NCI-H2171 treated with DMSO at 0.1 percent for 48 hours (cell line): ENCODE results near the gene HS3ST4.
"Not testable (repeated sequence)": the region's sequence is repeated elsewhere in the genome, so short reads cannot be mapped to it uniquely, and the experiment has no call there.

Source experiments
- DNase-seq: peaks from one replicate; lab custom pipeline; 2025; lab: John Stamatoyannopoulos, UW

The HS3ST4 gene

GRCh38 chr16:25988882-25989281 is 297.1 kb downstream of the HS3ST4 start:
- DNase-seq: no peak

GRCh38 chr16:25996052-25996451 is 304.3 kb downstream of the HS3ST4 start:
- DNase-seq: peak; percentile 2

GRCh38 chr16:26005336-26005735 is 313.6 kb downstream of the HS3ST4 start:
- DNase-seq: no peak

- no peak for DNase-seq
These were observed 320.6 kb downstream of the HS3ST4 start for GRCh38 chr16:26012376-26012775.

GRCh38 chr16:26015776-26016175 is 324.0 kb downstream of the HS3ST4 start:
- DNase-seq: no peak

GRCh38 chr16:26016989-26017388 is 325.2 kb downstream of the HS3ST4 start:
- DNase-seq: no peak

- peak; percentile 0 for DNase-seq
These were observed 327.9 kb downstream of the HS3ST4 start for GRCh38 chr16:26019381-26020242.

- DNase-seq: no peak
These were observed 335.1 kb downstream of the HS3ST4 start for GRCh38 chr16:26026709-26027450.

- DNase-seq: no peak
These were observed 339.5 kb downstream of the HS3ST4 start for GRCh38 chr16:26031286-26031685.

- DNase-seq: not testable (repeated sequence)
These were observed 340.9 kb downstream of the HS3ST4 start for GRCh38 chr16:26032661-26033060.

- DNase-seq: no peak
These were observed 350.4 kb downstream of the HS3ST4 start for GRCh38 chr16:26041952-26042668.

- DNase-seq: no peak
These were observed 358.7 kb downstream of the HS3ST4 start for GRCh38 chr16:26050472-26050871.

- DNase-seq: no peak
These were observed 359.3 kb downstream of the HS3ST4 start for GRCh38 chr16:26051063-26051462.

GRCh38 chr16:26053889-26054288 is 362.1 kb downstream of the HS3ST4 start:
- no peak for DNase-seq

- DNase-seq: no peak
These were observed 366.6 kb downstream of the HS3ST4 start for GRCh38 chr16:26058326-26058725.

GRCh38 chr16:26070302-26071100 is 378.7 kb downstream of the HS3ST4 start:
- DNase-seq: no peak

GRCh38 chr16:26071101-26071866 is 379.5 kb downstream of the HS3ST4 start:
- no peak for DNase-seq

GRCh38 chr16:26078716-26079355 is 387.1 kb downstream of the HS3ST4 start:
- DNase-seq: no peak

GRCh38 chr16:26087091-26087490 is 395.3 kb downstream of the HS3ST4 start:
- DNase-seq: no peak

- DNase-seq: no peak
These were observed 399.8 kb downstream of the HS3ST4 start for GRCh38 chr16:26091511-26091910.
